Dendritic cell treated with granulocyte-macrophage colony-stimulating factor and Interleukin-4, amounts not matched to agents 40 ng/mL and 50 ng/mL, for 4 days (primary cell): ENCODE results near the gene EVI5L.
"Not testable (repeated sequence)": the region's sequence is repeated elsewhere in the genome, so short reads cannot be mapped to it uniquely, and the experiment has no call there.

Source experiments
- H3K27ac Mint-ChIP-seq: one replicate; pipeline ENCODE4 v1.8.0; 2022; ENCODE audit warnings: mild to moderate bottlenecking, mixed read lengths
- H3K27me3 Mint-ChIP-seq: one replicate; pipeline ENCODE4 v1.8.0; 2022; ENCODE audit warnings: mild to moderate bottlenecking, mixed read lengths
- H3K36me3 Mint-ChIP-seq: one replicate; pipeline ENCODE4 v1.8.0; 2022; ENCODE audit warnings: low read depth, mixed read lengths
- H3K4me1 Mint-ChIP-seq: one replicate; pipeline ENCODE4 v1.8.0; 2022; ENCODE audit warnings: low read depth, mixed read lengths
- H3K4me3 Mint-ChIP-seq: one replicate; pipeline ENCODE4 v1.8.0; 2022; ENCODE audit warnings: mild to moderate bottlenecking, moderate library complexity, mixed read lengths
- H3K9me3 Mint-ChIP-seq: one replicate; pipeline ENCODE4 v1.8.0; 2022; ENCODE audit warnings: mixed read lengths
- intact Hi-C: fragments of 100-400 bp; cut with micrococcal nuclease; formaldehyde crosslinking; loops from one replicate; pipeline ENCODE4 v1.15.0; 2022

The EVI5L gene

DNA sequence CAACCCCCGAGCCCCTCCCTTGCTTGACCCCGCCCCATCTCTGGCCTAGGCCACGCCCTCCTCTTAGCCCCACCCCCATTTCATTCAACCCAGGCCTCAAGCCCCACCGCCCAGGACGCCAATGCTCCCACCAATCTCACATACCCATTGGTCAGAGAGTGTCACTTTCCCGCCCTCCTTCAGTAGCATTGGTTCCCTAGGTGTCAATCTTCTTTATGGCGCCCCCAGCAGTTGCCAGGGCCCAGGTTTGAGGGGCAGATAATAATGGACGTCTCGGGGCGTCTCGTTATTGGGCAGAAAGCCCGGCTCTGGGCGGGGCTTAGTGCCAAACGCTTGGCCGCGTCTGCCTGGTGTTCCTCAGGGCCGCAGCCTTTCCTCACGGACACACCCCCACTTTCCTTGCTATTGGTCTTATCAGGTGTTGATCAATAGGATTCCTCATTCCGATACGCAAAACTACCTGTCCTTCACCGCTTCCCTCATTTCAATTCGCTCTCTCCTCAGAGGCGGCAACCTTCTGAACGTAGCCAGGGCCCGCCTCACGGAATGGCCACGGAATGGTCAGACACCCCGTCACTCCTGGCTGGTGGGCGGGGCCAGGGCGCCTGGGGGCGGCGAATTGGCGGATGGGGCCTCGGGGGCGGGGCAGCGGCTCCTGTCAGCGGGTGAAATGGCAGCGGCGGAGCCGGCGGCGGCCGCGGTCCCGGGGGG lies at the start of gene EVI5L:
EVI5L (plus strand) TSS at position 658 of the 711 bp plus-strand sequence. CDS start 16,325 bp downstream, outside the sequence.
- Mint-ChIP-seq H3K4me1 (peaks cover 41% of the 10 kb centered on the region), H3K9me3 (no peaks in the 10 kb centered on the region), H3K36me3 (no peaks in the 10 kb centered on the region), H3K27me3 (peaks cover 27% of the 10 kb centered on the region), H3K4me3 (peak within 1 kb of the TSS; percentile 80), H3K27ac (peak within 1 kb of the TSS; percentile 82)
- intact Hi-C loops: no loop called here

DNA sequence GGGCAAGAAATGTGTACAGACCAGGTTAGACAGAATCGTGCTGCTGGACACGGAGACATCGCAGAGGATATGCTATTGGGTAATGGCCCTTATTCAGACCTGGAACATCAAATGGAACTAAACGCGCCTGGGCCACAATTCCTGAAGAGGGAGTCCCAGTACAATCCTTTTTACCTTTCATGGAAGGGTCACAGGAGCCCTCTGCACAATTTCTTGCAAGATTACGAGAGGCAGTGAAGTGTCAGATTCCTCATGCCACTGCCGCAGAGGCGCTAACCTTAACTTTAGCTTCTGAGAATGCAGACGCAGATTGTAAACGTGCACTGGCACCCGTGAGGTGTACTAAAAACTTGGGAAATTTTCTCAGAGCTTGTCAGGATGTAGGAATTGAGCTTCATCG lies 48.9 kb upstream of the EVI5L start:
- Mint-ChIP-seq H3K27me3 (no peaks in the 10 kb centered on the region), H3K36me3 (no peaks in the 10 kb centered on the region), H3K9me3 (no peaks in the 10 kb centered on the region), H3K4me1 (peaks cover 74% of the 10 kb centered on the region), H3K4me3 (no peak overlapping the region), H3K27ac (no peak overlapping the region)
- intact Hi-C loops: loop anchor here (5.0 kb wide), 1 partner anchor 34 kb away; the partner anchor contains the start of gene CD209

DNA sequence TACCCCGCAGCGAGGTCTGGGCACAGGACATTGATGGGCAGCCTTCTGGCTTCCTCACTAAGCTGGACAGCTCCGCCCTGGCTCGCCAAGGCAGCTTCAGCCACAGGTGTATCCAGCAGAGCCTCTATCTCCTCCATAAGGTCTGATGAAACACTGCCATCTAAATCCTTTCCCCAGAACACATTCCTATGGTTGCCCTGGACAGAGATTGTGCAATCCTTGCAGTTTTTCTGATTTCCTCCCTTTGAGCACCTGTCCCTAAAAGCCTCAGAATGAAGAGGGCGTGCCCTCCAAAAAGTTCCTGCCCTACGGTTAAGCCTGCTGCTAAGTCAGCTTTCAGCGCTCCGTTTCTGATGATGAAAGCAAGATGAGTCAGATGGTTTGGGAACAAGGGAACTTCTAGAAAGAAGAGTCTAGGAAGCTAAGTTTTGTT lies 46.0 kb upstream of the EVI5L start:
- peaks cover 7% of the 10 kb centered on the region for H3K36me3 Mint-ChIP-seq
- peaks cover 24% of the 10 kb centered on the region for H3K27me3 Mint-ChIP-seq
- peaks cover 76% of the 10 kb centered on the region for H3K4me1 Mint-ChIP-seq
- peak overlapping the region; percentile 80 for H3K27ac Mint-ChIP-seq
- H3K9me3 Mint-ChIP-seq: no peaks in the 10 kb centered on the region
- intact Hi-C loops: loop anchor here (5.0 kb wide), 1 partner anchor 37 kb away; the partner anchor contains the start of gene CD209
- no peak overlapping the region for H3K4me3 Mint-ChIP-seq

DNA sequence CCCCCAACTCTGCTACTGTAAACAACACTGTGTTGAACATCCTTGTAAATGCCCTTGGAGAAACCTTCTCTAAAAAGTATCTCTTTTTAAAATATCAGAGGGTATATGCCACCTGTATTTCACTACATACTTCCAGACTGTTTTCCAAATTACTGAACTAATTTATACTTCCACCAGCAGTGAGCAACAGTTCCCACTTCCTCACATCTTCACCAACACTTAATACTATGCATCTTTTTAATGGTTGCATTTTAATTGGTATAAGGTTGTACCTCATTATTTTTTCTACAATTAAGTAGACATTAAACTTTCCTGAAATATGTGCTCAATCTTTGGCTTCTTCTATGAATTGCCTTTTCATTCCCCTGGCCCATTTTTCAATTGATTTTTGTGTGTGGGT lies 45.2 kb upstream of the EVI5L start:
- H3K36me3 Mint-ChIP-seq: peaks cover 7% of the 10 kb centered on the region
- H3K4me1 Mint-ChIP-seq: peaks cover 76% of the 10 kb centered on the region
- peaks cover 32% of the 10 kb centered on the region for H3K27me3 Mint-ChIP-seq
- peak overlapping the region; percentile 51 for H3K27ac Mint-ChIP-seq
- intact Hi-C loops: loop anchor here (5.0 kb wide), 1 partner anchor 38 kb away; the partner anchor contains the start of gene CD209
- no peak overlapping the region for H3K4me3 Mint-ChIP-seq
- no peaks in the 10 kb centered on the region for H3K9me3 Mint-ChIP-seq

DNA sequence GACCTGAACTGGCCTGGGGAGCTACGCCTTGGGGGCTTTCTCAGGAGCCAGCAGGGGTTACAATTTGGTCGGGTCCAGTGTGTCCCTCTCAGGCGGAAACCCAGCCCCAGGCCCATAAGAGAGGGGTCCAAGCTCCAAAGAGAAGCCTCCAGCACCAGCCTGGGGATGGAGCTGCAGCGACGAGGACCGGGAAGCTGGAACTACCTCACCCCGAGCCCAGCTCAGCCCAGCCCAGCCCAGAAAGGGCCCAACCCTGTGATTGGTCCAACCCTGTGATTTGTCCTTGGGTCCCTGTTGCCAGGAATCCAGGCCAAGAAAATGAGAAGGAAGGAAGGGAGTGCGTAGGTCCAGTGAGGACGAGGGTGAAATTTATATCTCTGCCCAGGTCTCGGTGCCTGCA lies 42.9 kb upstream of the EVI5L start:
- Mint-ChIP-seq H3K4me3 (peak overlapping the region; percentile 86), H3K4me1 (peaks cover 65% of the 10 kb centered on the region), H3K9me3 (no peaks in the 10 kb centered on the region), H3K27ac (peak overlapping the region; percentile 89), H3K27me3 (peaks cover 47% of the 10 kb centered on the region), H3K36me3 (peaks cover 12% of the 10 kb centered on the region)
- intact Hi-C loops: no loop called here

DNA sequence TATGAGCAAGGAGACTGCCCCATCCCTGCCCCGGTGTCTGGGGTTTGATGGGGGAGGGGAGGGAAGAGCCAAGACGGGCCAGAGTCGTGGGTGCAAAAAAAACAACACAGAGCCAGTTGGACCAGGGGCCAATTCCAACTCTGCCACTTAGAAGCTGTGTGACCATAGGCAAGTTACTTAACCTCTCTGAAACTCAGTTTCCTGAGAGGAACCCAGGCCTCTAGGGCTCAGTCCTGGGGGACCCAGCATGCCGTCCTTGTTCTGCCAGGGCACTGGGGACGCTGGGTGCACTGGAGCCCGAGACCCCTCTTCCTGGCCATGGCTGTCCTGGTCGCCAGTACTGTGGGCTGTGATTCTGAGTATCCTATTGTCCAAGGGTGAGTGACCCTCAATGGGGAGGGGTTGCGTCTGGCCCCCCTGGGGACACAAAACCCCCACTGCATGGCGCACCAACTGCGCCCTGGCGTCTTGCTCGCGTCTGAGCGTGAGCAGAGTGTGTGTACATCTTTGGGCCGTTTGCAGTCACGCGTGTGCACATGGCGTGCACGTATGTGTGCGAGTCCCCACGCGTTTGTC lies 42.3 kb upstream of the EVI5L start:
- Mint-ChIP-seq H3K4me3 (peak overlapping the region; percentile 86), H3K27ac (peak overlapping the region; percentile 89), H3K27me3 (peaks cover 51% of the 10 kb centered on the region), H3K4me1 (peaks cover 64% of the 10 kb centered on the region), H3K9me3 (no peaks in the 10 kb centered on the region), H3K36me3 (peaks cover 15% of the 10 kb centered on the region)
- intact Hi-C loops: no loop called here

DNA sequence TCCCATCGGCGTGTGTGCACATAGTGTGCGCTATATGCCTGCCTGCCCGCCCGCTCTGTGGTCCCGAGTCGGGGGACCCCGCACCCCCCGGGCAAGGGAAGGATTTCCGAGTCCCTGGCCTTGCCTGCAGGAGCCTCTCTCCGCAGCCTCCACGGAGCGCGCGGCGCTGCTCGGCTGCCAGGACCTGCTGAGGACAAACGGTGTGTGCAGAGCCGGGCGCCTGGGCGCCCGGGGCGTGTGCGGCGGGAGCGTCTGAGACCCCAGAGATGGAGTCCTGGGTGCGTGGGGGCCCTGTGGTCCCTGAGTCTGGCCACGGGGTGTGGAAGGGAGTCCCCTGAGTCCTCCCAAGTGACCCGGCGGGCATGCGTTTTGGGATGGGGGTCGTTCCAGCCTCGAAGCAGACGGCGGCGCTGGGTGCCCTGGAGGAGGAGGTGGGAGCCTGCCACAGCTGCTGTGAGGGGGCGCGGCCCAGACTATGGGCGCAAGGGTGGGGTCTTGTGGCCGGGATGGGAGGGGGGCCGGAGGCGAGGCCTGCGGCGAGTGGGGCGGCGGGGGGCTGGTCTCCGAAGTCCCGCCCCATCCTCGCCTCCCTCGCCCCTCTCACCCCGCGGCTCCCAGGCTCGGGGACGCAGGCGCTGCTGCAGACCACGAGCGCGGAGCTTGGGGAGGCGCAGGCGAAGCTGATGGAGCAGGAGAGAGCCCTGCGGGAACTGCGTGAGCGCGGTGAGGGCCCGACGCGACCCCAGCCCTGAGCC lies 41.7 kb upstream of the EVI5L start:
- peaks cover 2% of the 10 kb centered on the region for H3K9me3 Mint-ChIP-seq
- peaks cover 52% of the 10 kb centered on the region for H3K27me3 Mint-ChIP-seq
- H3K4me3 Mint-ChIP-seq: peak overlapping the region; percentile 86
- H3K36me3 Mint-ChIP-seq: peaks cover 17% of the 10 kb centered on the region
- intact Hi-C loops: no loop called here
- H3K4me1 Mint-ChIP-seq: peaks cover 58% of the 10 kb centered on the region
- H3K27ac Mint-ChIP-seq: peak overlapping the region; percentile 89

DNA sequence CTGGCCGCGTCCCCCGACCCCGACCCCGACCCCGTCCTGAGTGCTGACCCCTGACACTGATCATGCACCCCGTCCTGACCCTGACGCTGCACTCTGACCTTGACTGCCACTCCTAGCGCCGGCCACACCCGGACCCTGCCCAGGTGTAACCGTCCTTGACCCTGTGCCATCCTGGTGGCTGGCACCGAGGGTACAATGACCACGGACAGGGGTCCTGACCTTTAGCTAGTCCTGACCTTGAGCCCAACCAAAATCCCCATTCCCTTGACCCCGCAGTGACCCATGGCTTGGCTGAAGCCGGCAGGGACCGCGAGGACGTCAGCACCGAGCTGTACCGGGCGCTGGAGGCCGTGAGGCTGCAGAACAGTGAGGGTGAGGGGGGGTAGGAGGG lies 41.1 kb upstream of the EVI5L start:
- H3K27me3 Mint-ChIP-seq: peaks cover 52% of the 10 kb centered on the region
- peaks cover 52% of the 10 kb centered on the region for H3K4me1 Mint-ChIP-seq
- H3K4me3 Mint-ChIP-seq: peak overlapping the region; percentile 86
- H3K36me3 Mint-ChIP-seq: peaks cover 17% of the 10 kb centered on the region
- H3K27ac Mint-ChIP-seq: peak overlapping the region; percentile 57
- intact Hi-C loops: no loop called here
- H3K9me3 Mint-ChIP-seq: peaks cover 8% of the 10 kb centered on the region

DNA sequence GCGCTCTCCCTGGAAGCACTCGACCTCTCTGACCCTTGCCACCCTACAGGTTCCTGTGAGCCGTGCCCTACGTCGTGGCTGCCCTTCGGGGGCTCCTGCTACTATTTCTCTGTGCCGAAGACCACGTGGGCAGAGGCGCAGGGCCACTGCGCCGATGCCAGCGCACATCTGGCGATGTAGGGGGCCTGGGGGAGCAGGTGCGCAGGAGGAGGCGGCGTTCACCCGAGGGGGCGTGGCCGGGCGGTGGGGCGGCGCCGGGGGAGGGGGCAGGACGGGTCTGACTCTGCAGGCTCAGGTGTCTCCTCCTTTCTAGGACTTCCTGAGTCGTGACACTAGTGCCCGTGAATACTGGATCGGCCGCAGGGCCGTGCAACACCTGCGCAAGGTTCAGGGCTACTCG lies 40.6 kb upstream of the EVI5L start:
- Mint-ChIP-seq H3K27me3 (peaks cover 54% of the 10 kb centered on the region), H3K4me3 (peak overlapping the region; percentile 86), H3K4me1 (peaks cover 47% of the 10 kb centered on the region), H3K9me3 (peaks cover 9% of the 10 kb centered on the region), H3K27ac (peak overlapping the region; percentile 57), H3K36me3 (peaks cover 17% of the 10 kb centered on the region)
- intact Hi-C loops: no loop called here

DNA sequence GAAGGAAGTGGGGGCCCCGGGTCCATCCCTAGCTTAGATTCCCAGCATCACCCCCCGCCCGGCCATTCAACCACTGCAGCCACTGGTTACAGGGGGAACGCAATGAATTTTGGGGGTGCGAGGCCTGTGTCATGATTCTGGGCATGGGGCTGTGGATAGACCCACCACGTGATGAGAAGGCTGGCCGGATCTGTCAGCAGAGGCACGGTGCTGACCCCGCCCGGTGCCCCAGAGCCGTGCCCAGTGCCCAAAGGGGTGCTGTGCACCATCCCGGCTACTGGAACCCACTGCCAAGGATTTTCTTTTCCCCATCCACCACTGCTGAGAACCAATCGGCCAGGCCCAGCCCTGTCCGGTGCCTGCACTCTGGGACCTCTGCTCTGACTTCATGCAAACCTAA lies 39.6 kb upstream of the EVI5L start:
- H3K27ac Mint-ChIP-seq: no peak overlapping the region
- H3K4me1 Mint-ChIP-seq: peaks cover 37% of the 10 kb centered on the region
- intact Hi-C loops: no loop called here
- H3K9me3 Mint-ChIP-seq: peaks cover 9% of the 10 kb centered on the region
- H3K27me3 Mint-ChIP-seq: peaks cover 54% of the 10 kb centered on the region
- H3K36me3 Mint-ChIP-seq: peaks cover 17% of the 10 kb centered on the region
- no peak overlapping the region for H3K4me3 Mint-ChIP-seq

DNA sequence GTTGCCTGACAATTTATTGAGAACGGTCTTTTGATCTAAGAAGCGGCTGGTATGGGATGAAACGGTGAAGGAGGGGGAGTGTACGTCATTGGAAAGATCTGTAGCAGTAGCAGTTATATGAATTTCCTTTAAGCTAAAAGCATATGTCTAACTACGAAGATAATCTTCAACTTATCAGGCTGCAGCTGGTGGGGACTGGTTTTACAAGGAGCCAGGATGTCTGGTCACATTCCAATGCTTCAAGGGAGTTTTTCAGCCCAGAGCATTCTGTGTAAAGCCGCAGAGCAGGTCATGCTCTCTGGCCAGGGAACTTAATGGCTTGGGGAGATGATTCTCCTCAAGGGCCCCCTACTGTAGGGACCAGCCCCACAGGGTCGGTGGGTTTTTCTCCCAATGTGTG lies 37.7 kb upstream of the EVI5L start:
- no peak overlapping the region for H3K4me3 Mint-ChIP-seq
- H3K4me1 Mint-ChIP-seq: peaks cover 24% of the 10 kb centered on the region
- intact Hi-C loops: no loop called here
- H3K27me3 Mint-ChIP-seq: peaks cover 46% of the 10 kb centered on the region
- peaks cover 15% of the 10 kb centered on the region for H3K36me3 Mint-ChIP-seq
- H3K27ac Mint-ChIP-seq: peak overlapping the region; percentile 6
- H3K9me3 Mint-ChIP-seq: peaks cover 9% of the 10 kb centered on the region

DNA sequence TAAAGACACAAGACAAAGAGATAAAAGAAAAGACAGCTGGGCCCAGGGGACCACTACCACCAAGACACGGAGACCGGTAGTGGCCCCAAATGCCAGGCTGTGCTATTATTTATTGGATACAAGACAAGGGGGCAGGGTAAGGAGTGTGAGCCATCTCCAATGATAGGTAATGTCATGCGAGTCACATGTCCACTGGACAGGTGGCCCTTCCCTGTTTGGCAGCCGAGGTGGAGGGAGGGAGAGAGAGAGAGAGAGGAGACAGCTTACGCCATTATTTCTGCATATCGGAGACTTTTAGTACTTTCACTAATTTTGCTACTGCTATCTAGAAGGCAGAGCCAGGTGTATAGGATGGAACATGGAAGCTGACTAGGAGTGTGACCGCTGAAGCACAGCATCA lies 37.3 kb upstream of the EVI5L start:
- intact Hi-C loops, H3K4me3 Mint-ChIP-seq, H3K9me3 Mint-ChIP-seq: not testable (repeated sequence)
- Mint-ChIP-seq H3K4me1 (peaks cover 20% of the 10 kb centered on the region), H3K27ac (peak overlapping the region; percentile 6), H3K27me3 (peaks cover 42% of the 10 kb centered on the region), H3K36me3 (peaks cover 11% of the 10 kb centered on the region)

DNA sequence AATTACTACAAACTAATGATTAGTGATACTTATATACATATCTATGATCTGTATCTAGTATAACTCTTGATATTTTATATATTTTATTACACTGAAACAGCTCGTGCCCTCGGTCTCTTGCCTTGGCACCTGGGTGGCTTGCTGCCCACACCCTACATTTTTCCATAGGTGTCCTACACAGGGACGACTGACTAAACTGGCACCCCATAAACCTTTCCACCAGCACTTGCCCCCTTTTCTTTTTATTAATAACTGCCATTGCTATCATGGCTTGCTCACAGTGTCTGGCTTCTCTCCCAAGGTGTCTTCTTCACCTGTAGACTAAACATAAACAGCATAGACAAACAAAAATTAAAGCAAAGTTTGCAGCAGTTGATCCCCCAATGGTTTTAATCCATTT lies 36.5 kb upstream of the EVI5L start:
- Mint-ChIP-seq H3K27ac (no peak overlapping the region), H3K4me3 (no peak overlapping the region), H3K27me3 (peaks cover 34% of the 10 kb centered on the region), H3K36me3 (peaks cover 11% of the 10 kb centered on the region), H3K9me3 (peaks cover 9% of the 10 kb centered on the region), H3K4me1 (peaks cover 12% of the 10 kb centered on the region)
- intact Hi-C loops: no loop called here

DNA sequence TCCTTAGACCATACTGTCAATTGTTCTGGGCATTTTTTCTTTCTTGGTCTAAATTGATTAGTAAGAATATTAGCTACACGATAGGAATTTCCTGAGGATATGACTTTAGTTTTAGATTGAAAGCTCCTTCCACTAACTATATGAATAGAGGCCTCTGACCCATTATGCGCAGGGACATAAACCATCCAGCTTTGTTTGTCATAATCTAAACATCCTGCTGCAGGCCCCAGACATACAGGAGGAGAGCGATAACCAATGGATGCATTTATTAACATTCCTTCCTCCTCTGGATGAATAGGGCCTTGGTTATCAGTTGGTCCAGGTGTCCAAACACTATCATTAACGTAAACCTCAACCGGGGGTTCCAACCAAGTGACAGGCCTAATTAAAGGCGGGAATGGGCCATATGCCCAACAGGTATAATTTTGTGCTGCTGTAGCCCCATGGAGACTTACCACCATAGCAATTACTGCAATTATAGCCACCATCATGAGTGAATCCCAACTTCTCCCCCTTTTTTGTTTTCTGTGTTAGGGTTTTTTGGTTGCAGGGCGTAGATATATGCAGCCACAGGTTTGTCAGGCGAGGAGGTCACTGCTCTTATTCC lies 34.4 kb upstream of the EVI5L start:
- Mint-ChIP-seq H3K9me3 (peaks cover 9% of the 10 kb centered on the region), H3K27me3 (peaks cover 16% of the 10 kb centered on the region), H3K27ac (no peak overlapping the region), H3K4me3 (no peak overlapping the region), H3K4me1 (peaks cover 8% of the 10 kb centered on the region), H3K36me3 (peaks cover 10% of the 10 kb centered on the region)
- intact Hi-C loops: no loop called here
